ENCODE data around the gene FIGNL2.

FIGNL2 gene

GRCh38 chr12:51869931-51870330 is 21.4 kb upstream of the FIGNL2 start:
- TF ChIP-seq, protein P1, sequence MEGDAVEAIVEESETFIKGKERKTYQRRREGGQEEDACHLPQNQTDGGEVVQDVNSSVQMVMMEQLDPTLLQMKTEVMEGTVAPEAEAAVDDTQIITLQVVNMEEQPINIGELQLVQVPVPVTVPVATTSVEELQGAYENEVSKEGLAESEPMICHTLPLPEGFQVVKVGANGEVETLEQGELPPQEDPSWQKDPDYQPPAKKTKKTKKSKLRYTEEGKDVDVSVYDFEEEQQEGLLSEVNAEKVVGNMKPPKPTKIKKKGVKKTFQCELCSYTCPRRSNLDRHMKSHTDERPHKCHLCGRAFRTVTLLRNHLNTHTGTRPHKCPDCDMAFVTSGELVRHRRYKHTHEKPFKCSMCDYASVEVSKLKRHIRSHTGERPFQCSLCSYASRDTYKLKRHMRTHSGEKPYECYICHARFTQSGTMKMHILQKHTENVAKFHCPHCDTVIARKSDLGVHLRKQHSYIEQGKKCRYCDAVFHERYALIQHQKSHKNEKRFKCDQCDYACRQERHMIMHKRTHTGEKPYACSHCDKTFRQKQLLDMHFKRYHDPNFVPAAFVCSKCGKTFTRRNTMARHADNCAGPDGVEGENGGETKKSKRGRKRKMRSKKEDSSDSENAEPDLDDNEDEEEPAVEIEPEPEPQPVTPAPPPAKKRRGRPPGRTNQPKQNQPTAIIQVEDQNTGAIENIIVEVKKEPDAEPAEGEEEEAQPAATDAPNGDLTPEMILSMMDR (IDR thresholded peaks at IDR 0.05; ENCODE audit: low read length, missing control alignments): no peak
- H3K4me3 ChIP-seq (replicated peaks; ENCODE audit: low read depth, low read length): no peak overlapping the region
- DNase-seq (ENCODE audit: low read depth): no peak

GRCh38 chr12:51869496-51869865 is 21.0 kb upstream of the FIGNL2 start:
- no peak for DNase-seq (ENCODE audit: low read depth)
- H3K4me3 ChIP-seq (replicated peaks; ENCODE audit: low read depth, low read length): peak overlapping the region; percentile 45
- TF ChIP-seq, protein P1 (IDR thresholded peaks at IDR 0.05; ENCODE audit: low read length, missing control alignments): no peak

- peak overlapping the region; percentile 45 for H3K4me3 ChIP-seq (replicated peaks; ENCODE audit: low read depth, low read length)
- TF ChIP-seq, protein P1 (IDR thresholded peaks at IDR 0.05; ENCODE audit: low read length, missing control alignments): no peak
- no peak for DNase-seq (ENCODE audit: low read depth)
These were observed 20.4 kb upstream of the FIGNL2 start for GRCh38 chr12:51868821-51869495.

- TF ChIP-seq, protein P1 (IDR thresholded peaks at IDR 0.05; ENCODE audit: low read length, missing control alignments): no peak
- DNase-seq (ENCODE audit: low read depth): no peak
- H3K4me3 ChIP-seq (replicated peaks; ENCODE audit: low read depth, low read length): no peak overlapping the region
These were observed 19.4 kb upstream of the FIGNL2 start for GRCh38 chr12:51867796-51868428.

DNA sequence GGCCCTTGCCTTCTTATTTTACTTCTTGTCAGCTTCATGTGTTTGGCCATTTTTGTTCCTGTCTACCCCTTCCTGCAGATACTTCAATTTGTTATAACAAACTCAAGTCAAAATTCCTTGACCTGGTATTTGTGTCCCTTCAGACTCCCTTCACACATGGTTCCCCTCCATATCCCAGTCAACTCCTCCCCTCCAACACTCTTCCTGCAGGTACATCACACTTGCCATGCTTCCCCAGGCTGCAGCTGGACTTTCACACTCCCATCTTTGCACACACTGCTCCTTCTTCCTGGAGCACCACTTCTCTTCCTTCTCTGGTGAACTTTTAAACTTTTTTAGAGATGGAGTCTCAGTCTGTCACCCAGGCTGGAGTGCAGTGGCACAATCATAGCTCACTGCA is 18.9 kb upstream of the FIGNL2 start:
- TF ChIP-seq, protein P1 (IDR thresholded peaks at IDR 0.05; ENCODE audit: low read length, missing control alignments): no peak
- H3K4me3 ChIP-seq (replicated peaks; ENCODE audit: low read depth, low read length): no peak overlapping the region

DNA sequence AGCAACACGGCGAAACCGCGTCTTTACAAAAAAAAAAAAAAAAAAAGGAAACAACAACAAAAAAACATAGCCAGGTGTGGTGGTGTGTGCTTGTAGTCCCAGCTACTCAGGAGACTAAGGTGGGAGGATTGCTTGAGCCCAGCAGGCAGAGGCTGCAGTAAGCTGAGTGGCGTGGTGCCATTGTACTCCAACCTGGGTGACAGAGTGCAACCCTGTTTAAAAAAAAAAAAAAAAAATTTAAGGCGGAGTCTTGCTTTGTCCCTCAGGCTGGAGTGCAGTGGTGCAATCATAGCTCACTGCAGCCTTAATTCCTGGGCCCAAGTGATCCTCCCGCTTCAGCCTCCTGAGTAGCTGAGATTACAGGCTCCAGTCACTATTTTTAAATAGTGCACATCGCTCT is 18.2 kb upstream of the FIGNL2 start:
- TF ChIP-seq, protein P1 (IDR thresholded peaks at IDR 0.05; ENCODE audit: low read length, missing control alignments): no peak
- no peak overlapping the region for H3K4me3 ChIP-seq (replicated peaks; ENCODE audit: low read depth, low read length)
- DNase-seq (ENCODE audit: low read depth): no peak

More for the DNA sequence above, 18.9 kb upstream of the FIGNL2 start:
- no peak for DNase-seq (ENCODE audit: low read depth)

DNA sequence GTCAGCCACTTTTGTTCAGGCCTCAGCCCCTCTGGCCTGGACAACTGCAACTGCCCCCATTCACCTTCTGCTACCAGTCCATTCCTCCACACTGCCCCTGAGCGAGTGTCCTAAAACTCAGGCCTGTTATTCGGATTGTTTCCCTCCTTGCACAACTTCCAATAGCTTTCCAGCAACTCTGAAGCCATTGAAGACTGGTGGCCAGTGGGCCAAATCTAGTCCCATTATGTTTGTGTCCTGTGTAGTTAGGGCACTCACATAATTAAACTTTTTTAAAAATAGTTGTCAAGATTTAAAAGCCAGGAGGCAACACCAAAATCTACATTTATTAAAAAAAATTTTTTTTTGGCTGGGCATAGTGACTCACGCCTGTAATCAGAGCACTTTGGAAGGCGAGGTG is 17.8 kb upstream of the FIGNL2 start:
- no peak for DNase-seq (ENCODE audit: low read depth)
- H3K4me3 ChIP-seq (replicated peaks; ENCODE audit: low read depth, low read length): no peak overlapping the region
- TF ChIP-seq, protein P1 (IDR thresholded peaks at IDR 0.05; ENCODE audit: low read length, missing control alignments): no peak

Data from fibroblast of pulmonary artery (primary cell).